ENCODE measurements around the gene CAMK1D.

DNA sequence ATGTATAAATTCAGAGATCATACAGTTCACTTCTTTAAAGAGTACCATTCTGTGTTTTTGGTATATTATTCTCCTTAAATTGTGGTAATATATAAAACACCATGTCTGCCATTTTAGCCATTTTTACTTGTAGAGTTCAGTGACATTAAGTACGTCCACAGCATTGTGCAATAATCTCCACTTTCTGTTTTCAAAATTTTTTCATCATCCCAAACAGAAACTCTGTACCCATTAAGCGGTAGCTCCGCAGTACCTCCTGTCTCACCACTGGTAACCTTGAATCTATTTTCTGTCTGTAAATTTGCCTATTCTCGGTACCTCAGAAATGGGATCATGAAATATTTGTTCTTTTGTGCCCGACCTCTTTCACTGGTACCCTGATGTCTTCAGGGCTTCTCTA is 60.3 kb downstream of the CAMK1D start:
- TF ChIP-seq, protein P1, sequence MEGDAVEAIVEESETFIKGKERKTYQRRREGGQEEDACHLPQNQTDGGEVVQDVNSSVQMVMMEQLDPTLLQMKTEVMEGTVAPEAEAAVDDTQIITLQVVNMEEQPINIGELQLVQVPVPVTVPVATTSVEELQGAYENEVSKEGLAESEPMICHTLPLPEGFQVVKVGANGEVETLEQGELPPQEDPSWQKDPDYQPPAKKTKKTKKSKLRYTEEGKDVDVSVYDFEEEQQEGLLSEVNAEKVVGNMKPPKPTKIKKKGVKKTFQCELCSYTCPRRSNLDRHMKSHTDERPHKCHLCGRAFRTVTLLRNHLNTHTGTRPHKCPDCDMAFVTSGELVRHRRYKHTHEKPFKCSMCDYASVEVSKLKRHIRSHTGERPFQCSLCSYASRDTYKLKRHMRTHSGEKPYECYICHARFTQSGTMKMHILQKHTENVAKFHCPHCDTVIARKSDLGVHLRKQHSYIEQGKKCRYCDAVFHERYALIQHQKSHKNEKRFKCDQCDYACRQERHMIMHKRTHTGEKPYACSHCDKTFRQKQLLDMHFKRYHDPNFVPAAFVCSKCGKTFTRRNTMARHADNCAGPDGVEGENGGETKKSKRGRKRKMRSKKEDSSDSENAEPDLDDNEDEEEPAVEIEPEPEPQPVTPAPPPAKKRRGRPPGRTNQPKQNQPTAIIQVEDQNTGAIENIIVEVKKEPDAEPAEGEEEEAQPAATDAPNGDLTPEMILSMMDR (IDR thresholded peaks at IDR 0.05), result no peak
- no peak for TF ChIP-seq POLR2A (IDR thresholded peaks at IDR 0.05)

All from right lobe of liver (tissue), 4 donors.